HEK293T (cell line): ENCODE results near the gene TMEM119.

Experiments used
- CTCF ChIA-PET: fragments of 350-600 bp; formaldehyde crosslinking; extraction: SDS; loops from one replicate; lab custom pipeline; 2021; ENCODE audit warnings: antibody characterized with exemption, inconsistent platforms; lab: Yijun Ruan, JAX
- POLR2A ChIA-PET: fragments of 350-600 bp; formaldehyde crosslinking; extraction: SDS; loops from one replicate; lab custom pipeline; 2020; ENCODE audit warnings: antibody characterized with exemption, inconsistent platforms; lab: Yijun Ruan, JAX
- DNase-seq: peaks from one replicate; pipeline ENCODE4 v3.0.0; 2012; ENCODE audit warnings: mixed read lengths; ENCODE audit errors: extremely low spot score
- ARNT ChIP-seq: fragments of 450-650 bp; IDR thresholded peaks from 2 replicates; pipeline ENCODE4 v1.6.1; 2017; ENCODE audit warnings: mild to moderate bottlenecking
- BHLHE40 ChIP-seq: fragments of 450-650 bp; IDR thresholded peaks from 2 replicates; pipeline ENCODE4 v1.6.1; 2016; ENCODE audit warnings: mild to moderate bottlenecking, moderate library complexity, borderline replicate concordance
- CTBP1 ChIP-seq: fragments of 450-650 bp; IDR thresholded peaks from 2 replicates; pipeline ENCODE4 v1.6.1; 2016; ENCODE audit warnings: borderline replicate concordance
- ELF4 ChIP-seq: fragments of 450-650 bp; IDR thresholded peaks from 2 replicates; pipeline ENCODE4 v1.6.1; 2017; ENCODE audit warnings: antibody characterized with exemption
- FOXA1 ChIP-seq: fragments of 450-650 bp; IDR thresholded peaks from 2 replicates; pipeline ENCODE4 v1.6.1; 2016; ENCODE audit warnings: mild to moderate bottlenecking
- FOXK2 ChIP-seq: fragments of 450-650 bp; IDR thresholded peaks from 2 replicates; pipeline ENCODE4 v1.6.1; 2016; ENCODE audit warnings: mild to moderate bottlenecking
- FOXM1 ChIP-seq: fragments of 450-650 bp; IDR thresholded peaks from 2 replicates; pipeline ENCODE4 v1.6.1; 2017; ENCODE audit warnings: mild to moderate bottlenecking, borderline replicate concordance
- HDGF ChIP-seq: fragments of 450-650 bp; IDR thresholded peaks from 2 replicates; pipeline ENCODE4 v1.6.1; 2017; ENCODE audit warnings: antibody characterized with exemption, borderline replicate concordance
- L3MBTL2 ChIP-seq: fragments of 450-650 bp; conservative IDR thresholded peaks from 2 replicates; pipeline ENCODE4 v1.6.1; 2016; ENCODE audit warnings: mild to moderate bottlenecking
- LEF1 ChIP-seq: fragments of 450-650 bp; IDR thresholded peaks from 2 replicates; pipeline ENCODE4 v1.6.1; 2017; ENCODE audit warnings: mild to moderate bottlenecking, borderline replicate concordance
- NFRKB ChIP-seq: fragments of 450-650 bp; IDR thresholded peaks from 2 replicates; pipeline ENCODE4 v1.6.1; 2016; ENCODE audit warnings: mild to moderate bottlenecking, moderate library complexity
- PKNOX1 ChIP-seq: fragments of 450-650 bp; IDR thresholded peaks from 2 replicates; pipeline ENCODE4 v1.6.1; 2016
- SP1 ChIP-seq: fragments of 450-650 bp; IDR thresholded peaks from 2 replicates; pipeline ENCODE4 v1.6.1; 2017
- SUZ12 ChIP-seq: fragments of 450-650 bp; IDR thresholded peaks from 2 replicates; pipeline ENCODE4 v1.6.1; 2016; ENCODE audit warnings: mild to moderate bottlenecking
- TARDBP ChIP-seq: fragments of 450-650 bp; IDR thresholded peaks from 2 replicates; pipeline ENCODE4 v1.6.1; 2016
- ZNF384 ChIP-seq: fragments of 450-650 bp; IDR thresholded peaks from 2 replicates; pipeline ENCODE4 v1.6.1; 2016

The TMEM119 gene

DNA sequence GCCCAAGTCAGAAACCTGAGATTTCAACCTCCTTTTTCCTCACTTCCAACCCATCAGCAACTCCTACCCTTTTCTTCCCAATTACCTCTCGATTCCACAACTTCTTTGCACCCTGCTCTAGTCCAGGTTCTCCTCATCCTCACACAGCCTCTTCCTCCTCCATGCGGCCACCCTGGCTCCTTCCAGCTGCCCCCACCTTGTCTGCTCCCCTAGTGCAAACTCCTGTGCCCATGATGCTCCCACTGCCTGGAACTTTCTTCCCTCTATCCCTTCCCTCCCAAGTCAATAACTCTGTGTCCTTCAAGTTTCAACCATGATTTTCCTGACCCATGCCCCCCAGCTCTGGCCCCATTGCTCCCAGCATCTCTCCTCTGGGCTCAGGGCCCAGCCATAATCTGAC lies 18.5 kb upstream of the TMEM119 start:
- CTCF ChIA-PET: interaction anchor here (0.6 to 0.7 kb wide), 2 partner anchors 46 to 52 kb away, joined by 3 read pairs; no protein-coding TSS in a partner anchor
- no peak for TF ChIP-seq TARDBP
- no peak for DNase-seq
- POLR2A ChIA-PET: interaction anchor here (0.8 kb wide), 1 partner anchor 54 kb away, joined by 5 read pairs; the partner anchor contains the start of gene ISCU

GRCh38 chr12:108615918-108616317 lies 18.0 kb upstream of the TMEM119 start:
- TF ChIP-seq NFRKB: no peak
- TF ChIP-seq BHLHE40: no peak
- TF ChIP-seq TARDBP: no peak
- no peak for TF ChIP-seq FOXM1
- TF ChIP-seq ZNF384: no peak
- DNase-seq: no peak
- ChIA-PET POLR2A (no interaction called here), CTCF (no interaction called here)

GRCh38 chr12:108614639-108615038 lies 16.8 kb upstream of the TMEM119 start:
- POLR2A ChIA-PET: no interaction called here
- TF ChIP-seq FOXK2 (no peak), CTBP1 (no peak), PKNOX1 (no peak), SUZ12 (no peak), HDGF (no peak), ZNF384 (no peak), L3MBTL2 (no peak), FOXA1 (no peak), ELF4 (no peak), SP1 (no peak), NFRKB (no peak)
- CTCF ChIA-PET: interaction anchor here (0.5 kb wide), 1 partner anchor 12 kb away, joined by 5 read pairs; no protein-coding TSS in a partner anchor
- no peak for DNase-seq

GRCh38 chr12:108614041-108614440 lies 16.2 kb upstream of the TMEM119 start:
- no peak for DNase-seq
- TF ChIP-seq FOXM1 (no peak), NFRKB (no peak), TARDBP (no peak), FOXK2 (no peak), SUZ12 (no peak), ELF4 (no peak), LEF1 (no peak), CTBP1 (no peak), FOXA1 (no peak), HDGF (no peak), ZNF384 (no peak), ARNT (no peak), BHLHE40 (no peak), PKNOX1 (no peak), SP1 (no peak)
- ChIA-PET POLR2A (interaction anchor here (0.7 kb wide), 1 partner anchor 52 kb away, joined by 3 read pairs; the partner anchor contains the start of gene ISCU), CTCF (no interaction called here)

DNA sequence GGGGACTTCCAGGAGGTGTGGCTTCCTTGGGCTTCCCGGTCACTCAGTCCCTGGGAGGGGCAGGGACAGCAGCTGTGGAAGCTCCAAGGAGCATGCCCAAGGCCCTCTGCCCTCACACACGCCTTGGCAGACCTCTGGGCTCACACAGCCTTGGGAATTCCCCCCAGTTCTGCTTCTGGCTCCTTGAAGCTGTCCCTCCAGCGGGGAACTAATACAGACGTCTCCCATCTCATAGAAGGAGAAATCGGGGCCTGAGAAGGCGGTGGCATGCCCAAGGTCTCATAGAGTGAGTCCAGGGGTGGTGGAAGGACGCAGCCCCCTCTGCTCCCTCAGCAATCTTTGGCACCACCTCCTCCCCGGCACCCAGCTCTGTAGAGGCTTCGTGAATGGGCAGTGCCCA lies 15.7 kb upstream of the TMEM119 start:
- CTCF ChIA-PET: no interaction called here
- TF ChIP-seq BHLHE40: no peak
- TF ChIP-seq ELF4: no peak
- no peak for TF ChIP-seq L3MBTL2
- POLR2A ChIA-PET: interaction anchor here (0.7 kb wide), 1 partner anchor 51 kb away, joined by 3 read pairs; the partner anchor contains the start of gene ISCU
- no peak for DNase-seq

- peak; percentile 63 for TF ChIP-seq ZNF384
- no peak for TF ChIP-seq SUZ12
- ChIA-PET CTCF (interaction anchor here (0.6 to 0.7 kb wide), 4 partner anchors 9 to 50 kb away, joined by 3 to 7 read pairs (median 5); partner anchors contain the start of gene ISCU), POLR2A (no interaction called here)
- no peak for DNase-seq
Measured at GRCh38 chr12:108612788-108613282, 15.0 kb upstream of the TMEM119 start.

DNA sequence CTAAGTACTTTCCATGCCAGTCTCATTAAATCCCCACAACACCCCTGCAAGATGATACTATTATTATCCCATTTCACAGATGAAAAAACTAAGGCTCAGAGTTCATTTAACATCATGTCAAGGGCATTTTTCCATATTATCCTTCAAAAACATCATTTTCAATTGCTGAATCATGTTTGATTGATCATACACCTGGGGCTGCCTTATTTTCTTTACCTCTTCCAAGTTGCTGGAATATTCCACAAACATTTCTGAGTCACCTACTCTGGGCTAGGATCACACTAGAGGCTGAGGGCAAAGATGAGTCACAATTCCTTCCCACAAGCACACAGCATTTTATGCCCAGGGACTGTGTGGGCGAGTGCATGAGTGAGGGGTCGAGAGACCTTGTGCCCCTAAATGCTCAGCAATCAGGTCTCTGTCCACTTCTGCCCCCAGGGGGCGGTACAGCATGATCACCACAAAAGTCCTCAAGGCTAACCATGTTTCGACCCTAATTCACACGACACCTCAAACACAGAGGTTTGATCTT lies 14.1 kb upstream of the TMEM119 start:
- CTCF ChIA-PET: interaction anchor here (0.6 kb wide), 1 partner anchor 1017 kb away, joined by 4 read pairs; no protein-coding TSS in a partner anchor
- POLR2A ChIA-PET: no interaction called here
- TF ChIP-seq SP1 (no peak), FOXA1 (no peak), HDGF (no peak), ELF4 (no peak), L3MBTL2 (no peak)

More for the DNA sequence above, 14.1 kb upstream of the TMEM119 start:
- peak; percentile 56 for DNase-seq
